Measurements from ENCODE around the gene NAT10.

DNA sequence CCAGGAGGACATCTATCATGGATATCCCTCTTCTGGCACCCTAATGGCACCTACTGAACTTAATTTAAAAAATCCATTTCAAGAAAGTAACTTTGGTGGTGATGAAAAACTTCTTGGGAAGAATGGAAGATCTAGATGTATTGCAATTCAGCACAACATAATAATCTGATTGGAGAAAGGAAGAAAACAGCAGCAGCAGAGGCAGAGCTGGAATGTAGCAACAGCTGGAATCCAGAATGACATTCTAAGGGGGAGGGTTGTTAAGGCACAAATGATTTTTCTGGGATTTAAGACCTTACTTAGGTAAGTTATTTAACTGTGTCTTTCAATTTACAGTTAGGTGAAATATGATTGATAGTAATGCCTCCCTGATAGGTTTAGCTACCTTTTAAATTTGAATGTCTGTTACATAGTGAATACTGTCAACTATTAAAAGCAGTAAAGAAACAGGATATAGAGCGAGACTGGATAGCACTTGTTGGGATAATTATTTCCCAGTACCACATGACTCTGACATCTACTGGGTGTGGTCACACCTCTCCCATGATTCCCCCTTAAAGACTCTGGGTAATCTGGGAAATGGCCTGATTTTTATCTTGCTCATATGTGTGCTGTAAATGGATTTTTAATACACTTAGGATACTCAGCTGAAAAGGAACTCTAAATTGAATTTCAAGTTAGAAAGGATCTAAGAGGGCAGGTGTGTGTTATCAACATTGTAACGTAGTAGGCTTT is 42.2 kb upstream of the NAT10 start:
- TF ChIP-seq POLR2A (IDR thresholded peaks at IDR 0.05; ENCODE audit: low read depth, low read length) (no peak), POLR2AphosphoS5 (IDR thresholded peaks at IDR 0.05; ENCODE audit: low read depth, low read length) (no peak)

Data from GM12892 (cell line).